GM18507 (cell line): ENCODE measurements around the gene RPS27.

Source experiments
- DNase-seq: peaks from one replicate; pipeline ENCODE4 v3.0.0; 2011; ENCODE audit warnings: low read depth; ENCODE audit not compliant: insufficient read length; ENCODE audit errors: extremely low spot score
- FAIRE-seq: peaks from 2 replicates; lab custom pipeline; 2011; peaks lifted over from hg19 to GRCh38; lab: Jason Lieb, UNC

The RPS27 gene

DNA sequence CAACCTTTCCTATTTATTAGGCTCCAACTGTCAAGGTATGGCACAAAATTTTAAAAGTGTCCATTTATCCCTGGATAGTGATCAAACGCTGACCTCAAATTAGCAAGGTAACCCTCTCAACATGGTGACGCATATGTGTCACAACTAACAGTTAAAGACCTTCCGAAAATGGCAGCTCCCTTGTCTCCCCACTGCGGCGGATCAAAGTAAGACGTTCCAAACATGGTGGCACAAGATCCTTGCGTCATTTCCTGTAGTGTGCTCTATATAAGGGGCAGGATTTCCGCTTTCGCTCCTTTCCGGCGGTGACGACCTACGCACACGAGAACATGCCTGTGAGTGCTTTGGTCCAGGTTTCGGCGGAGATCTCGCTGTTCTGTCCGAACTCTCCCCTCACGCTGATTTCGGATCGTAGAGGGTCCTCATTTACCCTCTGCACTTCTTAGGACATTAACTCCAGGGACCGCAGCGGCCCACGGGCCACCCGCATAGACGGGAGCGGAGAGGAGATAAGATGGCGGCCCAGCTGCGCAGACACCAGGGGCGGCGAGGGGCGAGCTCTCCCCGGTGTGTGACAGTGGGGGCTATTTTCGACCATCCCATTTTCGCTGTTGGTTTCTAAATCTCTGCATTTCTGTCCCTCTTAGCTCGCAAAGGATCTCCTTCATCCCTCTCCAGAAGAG is at the start of gene RPS27:
RPS27 (plus strand) TSS at position 295 of the 683 bp plus-strand sequence; CDS start at position 330, 35 bp downstream.
- FAIRE-seq, result peak; percentile 98
- peak; percentile 89 for DNase-seq

DNA sequence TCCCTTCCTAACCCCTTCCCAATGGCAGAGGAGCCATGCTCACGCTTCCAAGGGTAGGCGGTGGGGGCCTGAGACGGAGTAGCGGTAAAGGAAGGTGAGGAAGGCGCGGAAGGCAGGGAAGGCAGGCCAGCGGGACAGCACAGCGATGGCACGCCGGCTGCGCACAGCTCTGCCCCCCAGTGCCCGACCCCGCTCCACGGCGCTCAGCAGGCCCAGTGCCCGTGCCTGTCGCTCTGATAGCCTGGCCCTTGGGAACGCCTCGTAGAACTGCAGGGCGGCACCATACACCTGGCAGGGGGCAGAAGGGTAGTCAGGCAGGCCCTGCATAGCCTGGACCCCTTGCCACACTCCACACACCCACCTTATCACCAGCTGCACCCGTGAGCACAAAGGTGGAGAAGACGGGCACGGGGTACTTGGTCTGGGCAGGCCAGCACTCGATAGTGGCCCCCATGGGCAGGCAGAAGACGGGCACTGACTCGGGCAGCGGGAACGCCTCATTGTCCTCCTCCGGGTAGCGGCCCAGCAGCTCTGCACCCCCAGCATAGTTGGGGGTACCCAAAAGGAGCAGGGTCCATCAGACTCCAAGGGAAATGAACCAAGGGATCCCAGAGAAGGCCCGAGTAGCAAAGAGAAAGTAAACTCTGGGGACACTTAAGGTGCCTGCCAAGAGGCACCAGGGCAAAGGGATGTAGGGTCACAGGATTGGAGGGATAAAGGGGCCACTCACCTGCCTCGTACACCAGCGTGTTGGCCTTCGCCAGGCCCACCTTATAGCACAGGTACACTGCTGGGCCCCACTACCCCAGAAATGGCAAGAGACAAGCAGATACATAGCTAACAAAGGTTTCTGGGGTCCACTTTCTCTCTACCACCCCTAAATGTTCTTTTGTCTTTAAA is 48.5 kb upstream of the RPS27 start:
- DNase-seq, result no peak
- FAIRE-seq, result no peak

DNA sequence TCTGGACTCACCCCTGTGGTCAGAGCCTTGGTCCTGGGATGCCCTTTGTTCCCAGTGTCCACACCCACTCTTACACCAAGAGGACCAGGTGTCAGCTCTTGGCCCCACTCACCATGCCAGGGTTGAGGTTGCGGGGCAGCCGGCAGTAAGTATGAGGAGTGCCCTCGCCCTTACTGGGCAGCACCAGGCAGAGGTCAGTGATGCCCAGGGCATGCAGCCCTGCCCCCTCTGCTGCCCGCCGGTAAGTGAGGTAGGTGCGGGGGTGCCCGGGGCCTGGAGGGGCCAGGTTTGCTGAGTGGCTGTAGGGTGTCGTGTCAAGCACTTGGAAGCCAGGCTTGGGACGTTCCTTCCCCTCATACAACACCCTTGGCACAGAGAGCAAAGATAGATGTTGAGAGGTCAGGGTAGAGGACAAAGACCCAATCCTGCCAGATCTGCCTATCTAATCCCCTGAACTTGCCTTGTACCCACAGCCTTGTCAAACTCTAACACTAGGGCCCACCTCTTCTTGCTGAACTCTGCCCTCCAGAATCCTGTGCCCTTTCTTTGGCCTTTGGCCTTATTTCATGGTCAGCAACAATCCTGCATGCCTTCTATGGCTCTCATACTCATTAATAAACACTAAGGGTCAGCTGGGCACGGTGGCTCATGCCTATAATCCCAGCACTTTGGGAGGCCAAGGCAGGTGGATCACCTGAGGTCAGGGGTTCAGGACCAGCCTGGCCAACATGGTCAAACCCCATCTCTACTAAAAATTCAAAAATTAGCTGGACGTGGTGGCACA is 47.6 kb upstream of the RPS27 start:
- FAIRE-seq (no peak), DNase-seq (no peak)

DNA sequence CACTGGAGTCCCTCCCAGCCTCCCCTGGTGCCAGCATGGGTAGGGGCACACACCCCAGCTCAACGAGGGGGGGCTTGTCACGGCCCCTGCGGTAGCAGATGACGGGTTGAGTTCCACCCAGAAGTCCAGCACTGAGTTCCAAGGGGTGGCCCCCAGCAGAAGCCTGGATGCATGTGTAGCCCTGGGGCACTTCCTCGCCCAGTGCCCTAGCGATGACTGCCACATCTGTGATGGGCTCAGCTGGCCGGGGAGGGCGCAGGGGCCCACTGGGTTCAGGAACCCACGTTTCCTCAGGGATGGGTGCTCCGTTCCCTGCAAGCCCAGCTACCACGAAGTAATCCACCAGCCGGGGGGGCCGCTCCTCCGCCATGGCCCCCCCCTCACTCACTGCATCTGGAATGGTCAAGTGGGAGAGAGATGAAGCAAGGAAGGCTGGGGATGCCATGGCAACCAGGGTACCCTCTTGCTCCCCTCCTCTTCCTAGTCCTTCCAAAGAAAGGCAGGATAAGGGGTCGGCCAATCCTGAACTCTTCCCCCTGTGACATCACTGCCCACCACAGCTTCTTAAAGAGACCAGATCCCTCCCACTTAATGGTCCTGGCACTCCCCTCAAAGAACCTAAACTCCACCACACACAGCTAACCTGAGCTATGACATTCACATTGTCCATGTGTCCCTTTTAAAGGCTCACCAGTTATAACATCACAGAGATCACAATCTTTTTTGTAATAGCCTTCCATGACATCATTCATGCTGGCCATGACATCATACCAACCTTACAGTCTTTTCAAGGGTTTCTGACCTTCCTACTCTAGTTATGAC is 46.3 kb upstream of the RPS27 start:
- DNase-seq (no peak), FAIRE-seq (no peak)

DNA sequence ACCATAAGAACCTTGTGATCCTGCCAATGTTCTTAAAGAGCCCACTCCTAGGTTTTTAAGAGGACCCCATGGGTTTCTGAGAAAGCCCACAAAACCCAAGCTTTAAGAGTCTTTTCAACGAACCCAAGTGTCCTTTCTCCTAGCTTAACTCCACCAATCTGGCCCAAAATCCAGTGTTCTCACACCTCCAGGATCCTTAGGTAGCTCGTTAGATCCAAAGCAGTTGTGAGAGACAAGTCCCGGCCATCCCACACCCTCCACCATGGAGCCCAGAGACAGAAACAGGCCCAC is 45.8 kb upstream of the RPS27 start:
- FAIRE-seq, result no peak

DNA sequence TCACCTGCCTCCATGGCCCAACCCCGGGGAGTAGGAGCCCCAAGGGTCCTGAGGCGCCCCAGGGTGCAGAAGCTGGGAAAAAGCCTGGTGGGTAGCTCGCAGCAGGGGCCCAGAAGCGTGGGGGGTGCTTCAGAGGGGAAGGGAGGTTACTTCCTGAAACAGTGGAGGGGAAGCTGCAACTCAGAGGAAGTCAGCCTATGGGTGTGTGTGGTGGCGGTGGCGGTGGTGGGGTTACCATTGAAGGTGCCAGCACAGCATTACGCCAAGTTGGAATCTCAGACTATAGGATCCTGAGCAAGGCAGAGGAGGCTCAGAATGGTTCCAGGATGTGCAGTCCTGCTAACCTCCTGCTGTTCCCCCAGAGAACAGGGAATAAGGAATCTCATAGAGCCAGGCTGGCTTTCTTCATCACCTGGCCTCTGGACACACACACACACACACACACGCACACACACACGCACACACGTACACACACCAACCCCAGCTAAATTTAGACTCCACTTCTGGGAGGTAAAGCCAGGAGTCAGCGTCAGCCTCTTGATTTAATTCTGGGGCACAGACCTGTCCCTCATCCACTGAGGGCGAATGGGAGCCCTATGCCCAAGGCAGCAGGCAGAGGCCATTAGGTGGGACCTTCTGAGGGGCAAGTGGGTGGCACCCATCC is 45.3 kb upstream of the RPS27 start:
- DNase-seq (no peak), FAIRE-seq (no peak)

More for the DNA sequence above, 45.8 kb upstream of the RPS27 start:
- no peak for DNase-seq

DNA sequence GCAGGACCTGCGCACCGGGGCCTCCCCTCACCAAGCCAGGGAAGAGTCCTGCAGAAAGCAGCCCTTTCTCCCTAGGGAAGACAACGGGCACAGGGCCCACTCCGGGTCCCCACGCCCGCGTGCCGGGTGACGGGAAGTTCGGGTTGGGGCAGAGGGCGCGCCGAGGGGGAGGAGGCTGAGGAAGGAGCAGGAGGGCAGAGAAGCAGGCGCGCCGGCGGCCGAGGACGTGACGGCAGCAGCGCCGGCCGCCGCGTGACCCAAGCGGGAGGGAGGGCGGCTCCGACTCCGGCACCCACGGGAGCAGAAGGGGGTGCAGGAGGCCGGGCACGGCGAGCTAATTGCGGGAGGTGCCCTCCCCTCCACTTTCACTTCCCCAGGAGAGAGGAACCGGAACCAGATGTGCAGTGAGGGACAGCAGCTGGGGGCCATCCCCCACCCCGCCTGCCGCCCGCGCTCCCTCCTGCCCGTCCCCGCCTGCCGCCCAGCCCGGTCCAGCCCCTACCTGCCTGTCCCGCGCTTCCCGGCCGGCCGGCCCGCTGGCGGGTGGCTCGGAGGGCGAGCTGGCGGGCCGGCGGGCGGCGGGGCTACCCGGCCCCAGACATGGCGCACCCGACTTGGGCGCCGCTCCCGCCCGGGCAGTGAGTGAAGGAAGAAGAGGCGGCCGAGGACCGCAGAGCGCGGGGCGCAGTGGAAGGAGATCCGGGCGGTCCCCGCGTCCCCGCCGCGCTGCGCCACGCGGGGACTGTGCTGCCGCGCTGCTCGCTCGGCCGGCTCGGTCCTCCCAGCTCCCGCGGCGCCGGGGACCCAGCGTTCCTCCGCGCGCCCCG is 44.6 kb upstream of the RPS27 start:
- peak; percentile 97 for FAIRE-seq

DNA sequence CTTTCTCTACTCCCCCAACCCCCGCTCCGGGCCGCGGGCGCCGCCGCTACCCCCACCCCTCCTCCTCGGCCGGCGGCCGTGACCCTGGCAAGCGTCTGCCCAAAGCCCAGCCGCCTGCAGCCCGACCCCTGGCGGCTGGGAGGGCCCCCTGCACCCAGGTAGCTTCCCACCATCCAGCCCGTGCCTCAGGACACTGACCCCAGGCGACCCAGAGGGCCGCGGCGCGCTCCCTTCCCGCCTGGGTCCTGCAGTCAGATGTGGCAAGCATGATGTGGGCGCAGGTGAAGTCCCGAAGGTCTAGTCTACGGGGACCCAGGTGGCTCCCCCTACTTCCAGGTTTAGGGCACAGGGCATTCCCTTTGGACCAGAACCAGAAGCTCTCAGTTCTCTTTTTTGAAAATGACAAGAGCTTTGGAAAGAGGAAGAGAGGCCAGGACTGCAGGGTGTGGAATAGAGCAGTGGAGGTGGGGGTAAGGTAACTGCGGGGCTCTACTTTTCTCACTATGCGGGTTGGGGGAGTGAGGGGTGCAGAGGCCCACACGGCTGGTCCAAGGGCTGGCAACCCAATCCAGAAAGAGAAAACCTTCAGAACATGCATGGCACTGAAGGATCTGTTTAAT is 43.8 kb upstream of the RPS27 start, which contains the start of gene DENND4B:
DENND4B (minus strand) TSS at position 97 of the 620 bp plus-strand sequence. CDS start 2,344 bp downstream, outside the sequence.
- peak; percentile 88 for DNase-seq
- peak; percentile 73 for FAIRE-seq

More for the DNA sequence above, 44.6 kb upstream of the RPS27 start:
- peak; percentile 80 for DNase-seq

DNA sequence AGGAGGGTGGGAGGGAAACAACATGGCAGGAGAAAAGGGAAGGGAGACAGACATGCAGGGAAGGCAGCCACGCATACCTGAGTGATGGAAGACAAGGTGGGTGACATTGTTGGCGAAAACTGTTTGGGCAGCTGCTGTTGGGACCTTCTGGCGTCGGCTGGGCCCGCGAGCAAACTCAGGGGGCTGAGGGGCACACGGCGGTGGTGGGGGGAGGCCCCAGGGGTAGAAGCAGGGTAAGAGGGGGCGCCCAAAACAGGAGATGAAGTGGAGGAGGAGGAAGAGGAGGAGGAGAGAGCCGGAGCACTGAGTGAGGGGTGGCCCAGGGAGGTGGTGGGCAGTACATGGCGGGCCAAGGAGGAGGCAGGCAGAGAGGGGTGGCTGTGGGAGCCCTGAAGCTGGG is 39.4 kb upstream of the RPS27 start:
- DNase-seq, result no peak
- FAIRE-seq, result no peak

DNA sequence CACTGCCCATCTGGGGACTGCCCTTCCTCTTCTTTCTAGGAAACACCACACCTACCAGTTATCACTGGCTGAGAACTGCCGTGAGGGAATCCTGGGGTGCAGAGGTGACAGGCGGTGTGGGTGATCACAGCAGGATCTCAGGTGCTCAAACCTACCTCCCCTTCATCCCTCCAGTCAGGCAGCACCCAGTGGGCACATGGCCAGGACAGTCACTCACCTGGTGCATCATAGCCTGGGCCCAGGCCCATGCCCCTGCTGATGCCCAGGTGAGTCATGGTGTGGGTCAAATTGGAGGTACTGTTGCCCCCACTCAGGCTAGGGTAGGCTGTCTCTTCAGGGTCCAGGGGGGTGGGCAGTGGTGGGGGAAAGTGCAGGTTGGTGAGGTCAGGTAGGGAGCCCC is 38.8 kb upstream of the RPS27 start:
- DNase-seq, result no peak
- no peak for FAIRE-seq

DNA sequence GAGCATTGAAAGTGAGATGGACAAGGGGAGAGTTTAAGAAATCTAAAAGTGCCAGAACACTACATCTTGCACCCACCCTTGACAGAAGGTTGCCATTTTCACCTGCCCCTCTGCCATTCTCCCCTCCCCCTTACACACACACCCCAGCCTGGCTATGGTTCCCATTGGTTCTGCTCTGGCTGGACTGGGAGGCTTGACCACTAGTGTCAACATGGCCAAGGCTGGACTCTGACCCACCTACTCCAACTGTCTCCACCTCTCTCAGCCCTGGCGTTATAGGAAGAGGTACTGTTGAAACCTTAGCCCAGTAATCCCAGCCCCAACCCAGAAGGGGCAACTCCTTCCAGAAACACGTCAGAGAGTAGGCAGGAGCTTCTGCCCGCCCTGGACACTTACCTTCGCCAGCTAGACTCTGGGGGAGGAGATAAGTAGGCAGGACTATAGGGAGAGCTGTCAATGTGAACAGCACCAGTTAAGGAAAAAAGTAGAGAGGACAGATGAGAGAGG is 36.6 kb upstream of the RPS27 start:
- no peak for DNase-seq
- FAIRE-seq, result no peak

DNA sequence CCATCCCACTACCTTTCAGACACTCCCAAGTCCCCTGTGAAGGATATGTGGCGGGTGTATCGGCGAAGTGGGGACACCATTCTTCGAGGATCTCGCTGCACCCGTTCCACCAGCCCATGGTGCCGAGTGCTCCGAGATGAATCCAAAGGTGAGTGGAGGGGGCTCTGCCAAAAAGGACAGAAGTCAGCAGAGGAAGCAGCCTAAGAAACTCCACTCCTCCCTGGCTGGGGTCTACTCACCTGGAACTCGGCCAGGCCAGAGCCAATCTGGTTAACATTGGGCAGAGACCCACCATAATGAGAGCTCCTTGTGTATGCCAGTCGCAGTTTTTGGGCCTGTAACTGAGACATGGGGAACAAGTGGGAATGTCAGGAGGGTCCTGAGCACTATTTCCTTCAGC is 35.7 kb upstream of the RPS27 start:
- no peak for DNase-seq
- FAIRE-seq, result no peak

DNA sequence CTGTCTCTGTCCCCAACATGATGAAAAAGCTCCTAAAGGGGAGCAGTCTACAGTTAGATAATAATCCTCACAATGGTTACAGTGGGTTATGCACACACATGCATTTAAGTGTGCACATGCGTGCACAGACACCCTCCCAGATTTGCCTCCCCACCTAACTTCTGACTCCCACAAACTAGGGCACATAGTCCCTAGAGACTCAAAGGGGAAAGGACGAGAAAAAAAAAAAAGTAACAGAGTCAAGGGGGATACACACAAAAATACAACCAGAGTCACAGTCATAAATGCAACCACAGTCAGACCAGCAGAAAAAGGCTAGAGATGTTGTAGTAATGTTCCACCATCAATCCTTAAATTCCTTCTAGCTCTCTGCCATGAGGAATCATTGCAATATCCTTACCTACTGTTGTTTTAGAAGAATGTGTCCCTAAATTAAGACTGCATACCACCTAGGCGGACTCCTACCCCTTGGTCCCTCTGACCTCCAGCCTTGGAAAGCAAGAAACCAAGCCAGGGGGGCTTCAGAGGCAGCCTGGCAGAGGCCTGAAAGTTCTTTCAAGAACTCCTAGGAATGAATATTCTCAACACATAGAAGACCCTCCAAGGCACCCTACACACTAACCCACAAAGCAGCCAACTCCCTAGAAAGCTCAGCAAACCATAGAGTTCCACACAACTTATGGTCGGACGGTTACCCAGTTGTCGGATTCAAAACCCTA is 33.4 kb upstream of the RPS27 start:
- no peak for DNase-seq
- FAIRE-seq, result peak; percentile 33

DNA sequence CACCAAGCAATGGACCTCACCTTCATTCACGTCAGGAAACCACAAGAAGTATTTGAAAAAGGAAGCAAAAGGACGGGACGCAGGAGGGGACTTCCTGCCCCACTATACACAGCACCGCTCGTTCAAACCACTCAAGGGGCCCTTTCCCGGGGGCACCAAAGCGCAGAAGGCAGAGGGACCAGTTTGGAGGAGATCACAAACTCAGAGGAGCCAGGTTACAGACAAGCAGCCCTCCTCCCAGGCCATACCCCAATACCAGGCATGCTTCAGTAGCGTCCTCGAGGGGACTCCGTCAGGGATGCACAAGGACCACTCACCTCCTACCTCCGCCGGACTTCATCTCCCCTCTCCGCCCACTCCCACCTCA is 32.8 kb upstream of the RPS27 start:
- DNase-seq, result no peak
- peak; percentile 86 for FAIRE-seq

DNA sequence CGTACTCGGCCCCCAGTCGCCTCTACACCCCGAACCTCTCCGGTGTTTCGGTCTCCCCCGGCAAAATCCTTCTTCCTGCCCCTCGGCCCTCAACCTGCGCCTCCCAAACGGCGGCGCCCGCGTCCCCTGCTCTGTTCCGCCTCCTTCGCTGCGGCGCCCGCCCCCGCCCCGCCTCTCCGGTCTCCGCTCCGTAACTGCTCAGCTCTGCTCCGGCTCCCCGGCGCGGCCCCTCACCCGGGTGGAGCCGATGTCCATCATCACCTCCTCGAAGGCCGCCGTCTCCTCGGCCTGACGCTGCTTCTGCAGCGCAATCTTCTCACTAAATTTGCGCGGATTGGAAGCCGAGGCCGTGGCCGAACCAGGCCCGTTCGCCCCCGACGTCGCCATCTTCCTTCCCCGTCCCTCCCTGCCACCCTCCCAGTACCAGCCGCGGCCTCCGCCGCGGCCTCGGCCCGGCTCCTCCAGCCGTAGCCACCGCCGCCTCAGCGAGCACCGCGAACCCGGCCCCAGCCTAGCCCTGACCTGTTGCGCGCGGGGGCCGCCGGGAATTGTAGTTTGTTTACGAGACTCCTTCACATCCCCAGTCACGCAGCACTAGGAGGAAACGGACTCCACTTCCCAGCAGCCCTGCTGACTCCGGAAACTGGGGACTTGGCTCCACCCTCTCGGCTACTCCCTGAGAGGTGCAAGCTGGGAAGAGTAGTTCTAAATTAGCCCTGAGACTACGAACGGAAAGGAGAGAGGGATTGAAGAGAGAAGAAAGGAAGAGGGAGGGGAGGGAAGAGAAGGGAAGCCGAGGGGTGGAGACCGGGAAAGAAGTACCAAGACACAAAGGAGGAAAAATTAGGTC is 32.2 kb upstream of the RPS27 start, which contains the start of gene CRTC2:
CRTC2 (minus strand) TSS at position 502 of the 850 bp plus-strand sequence; CDS start at position 387, 115 bp downstream.
- FAIRE-seq (peak; percentile 95), DNase-seq (peak; percentile 94)

DNA sequence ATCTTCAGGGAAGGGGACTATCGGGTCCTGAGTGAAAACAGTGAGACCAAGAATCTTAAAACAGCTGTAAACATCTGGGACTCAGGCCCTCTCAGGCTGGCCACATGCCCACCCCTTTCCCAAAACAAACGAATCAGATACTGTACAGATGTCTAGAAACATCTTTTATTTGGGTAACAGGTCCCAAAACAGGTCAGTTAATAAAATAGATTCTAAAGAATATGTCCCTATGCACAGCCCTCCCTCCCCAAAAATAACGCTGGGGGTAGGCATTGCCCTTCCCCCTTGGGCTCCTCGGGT is 31.7 kb upstream of the RPS27 start:
- no peak for DNase-seq
- no peak for FAIRE-seq
